Activated naive CD4-positive, alpha-beta T cell treated with anti-CD3 and anti-CD28 coated beads, Interleukin-2, amount 50 U/mL, for 24 hours (primary cell): ENCODE measurements around the gene GZMB.

Source experiments
- H3K27ac Mint-ChIP-seq: one replicate; pipeline ENCODE4 v1.8.0; 2021; ENCODE audit warnings: mild to moderate bottlenecking, mixed read lengths
- H3K27me3 Mint-ChIP-seq: one replicate; pipeline ENCODE4 v1.8.0; 2021; ENCODE audit warnings: mixed read lengths
- H3K36me3 Mint-ChIP-seq: one replicate; pipeline ENCODE4 v1.8.0; 2021; ENCODE audit warnings: mixed read lengths
- H3K4me1 Mint-ChIP-seq: one replicate; pipeline ENCODE4 v1.8.0; 2021; ENCODE audit warnings: mixed read lengths
- H3K4me3 Mint-ChIP-seq: one replicate; pipeline ENCODE4 v1.8.0; 2021; ENCODE audit warnings: mild to moderate bottlenecking, mixed read lengths
- H3K9me3 Mint-ChIP-seq: one replicate; pipeline ENCODE4 v1.8.0; 2021; ENCODE audit warnings: mixed read lengths

Gene GZMB

GRCh38 chr14:24634158-24634557, at the start of gene GZMB:
TSS of gene GZMB (minus strand) at chr14:24634190. CDS start at chr14:24634160, 30 bp downstream.
- Mint-ChIP-seq H3K4me1 (peaks cover 7% of the 10 kb centered on the region), H3K4me3 (peak within 1 kb of the TSS; percentile 74), H3K27ac (peak within 1 kb of the TSS; percentile 31), H3K27me3 (no peaks in the 10 kb centered on the region), H3K9me3 (no peaks in the 10 kb centered on the region), H3K36me3 (no peaks in the 10 kb centered on the region)

GRCh38 chr14:24681056-24681455, 47.1 kb upstream of the GZMB start:
- H3K27me3 Mint-ChIP-seq: no peaks in the 10 kb centered on the region
- H3K36me3 Mint-ChIP-seq: peaks cover 2% of the 10 kb centered on the region
- no peak overlapping the region for H3K27ac Mint-ChIP-seq
- H3K9me3 Mint-ChIP-seq: no peaks in the 10 kb centered on the region
- peaks cover 41% of the 10 kb centered on the region for H3K4me1 Mint-ChIP-seq
- no peak overlapping the region for H3K4me3 Mint-ChIP-seq

GRCh38 chr14:24680516-24680915, 46.5 kb upstream of the GZMB start:
- H3K36me3 Mint-ChIP-seq: peaks cover 2% of the 10 kb centered on the region
- H3K4me3 Mint-ChIP-seq: no peak overlapping the region
- H3K27ac Mint-ChIP-seq: no peak overlapping the region
- no peaks in the 10 kb centered on the region for H3K27me3 Mint-ChIP-seq
- peaks cover 45% of the 10 kb centered on the region for H3K4me1 Mint-ChIP-seq
- no peaks in the 10 kb centered on the region for H3K9me3 Mint-ChIP-seq

GRCh38 chr14:24679248-24679961, 45.4 kb upstream of the GZMB start:
- peaks cover 56% of the 10 kb centered on the region for H3K4me1 Mint-ChIP-seq
- H3K9me3 Mint-ChIP-seq: no peaks in the 10 kb centered on the region
- H3K36me3 Mint-ChIP-seq: peaks cover 2% of the 10 kb centered on the region
- H3K27me3 Mint-ChIP-seq: no peaks in the 10 kb centered on the region
- H3K4me3 Mint-ChIP-seq: peak overlapping the region; percentile 94
- no peak overlapping the region for H3K27ac Mint-ChIP-seq

GRCh38 chr14:24678801-24679247, 44.8 kb upstream of the GZMB start:
- peaks cover 2% of the 10 kb centered on the region for H3K36me3 Mint-ChIP-seq
- no peaks in the 10 kb centered on the region for H3K27me3 Mint-ChIP-seq
- peak overlapping the region; percentile 94 for H3K4me3 Mint-ChIP-seq
- H3K9me3 Mint-ChIP-seq: no peaks in the 10 kb centered on the region
- peak overlapping the region; percentile 90 for H3K27ac Mint-ChIP-seq
- H3K4me1 Mint-ChIP-seq: peaks cover 62% of the 10 kb centered on the region

- Mint-ChIP-seq H3K4me1 (peaks cover 71% of the 10 kb centered on the region), H3K4me3 (no peak overlapping the region), H3K36me3 (peaks cover 2% of the 10 kb centered on the region), H3K9me3 (no peaks in the 10 kb centered on the region), H3K27me3 (no peaks in the 10 kb centered on the region), H3K27ac (no peak overlapping the region)
Measured at GRCh38 chr14:24677956-24678355, 44.0 kb upstream of the GZMB start.

- H3K9me3 Mint-ChIP-seq: no peaks in the 10 kb centered on the region
- peak overlapping the region; percentile 98 for H3K27ac Mint-ChIP-seq
- H3K27me3 Mint-ChIP-seq: no peaks in the 10 kb centered on the region
- H3K4me3 Mint-ChIP-seq: peak overlapping the region; percentile 83
- peaks cover 82% of the 10 kb centered on the region for H3K4me1 Mint-ChIP-seq
- H3K36me3 Mint-ChIP-seq: peaks cover 2% of the 10 kb centered on the region
Measured at GRCh38 chr14:24674204-24674970, 40.4 kb upstream of the GZMB start.

GRCh38 chr14:24673534-24674203, 39.7 kb upstream of the GZMB start:
- H3K4me3 Mint-ChIP-seq: peak overlapping the region; percentile 83
- H3K9me3 Mint-ChIP-seq: no peaks in the 10 kb centered on the region
- H3K27me3 Mint-ChIP-seq: no peaks in the 10 kb centered on the region
- peaks cover 76% of the 10 kb centered on the region for H3K4me1 Mint-ChIP-seq
- H3K36me3 Mint-ChIP-seq: no peaks in the 10 kb centered on the region
- peak overlapping the region; percentile 98 for H3K27ac Mint-ChIP-seq

- H3K4me1 Mint-ChIP-seq: peaks cover 72% of the 10 kb centered on the region
- peak overlapping the region; percentile 74 for H3K27ac Mint-ChIP-seq
Measured at GRCh38 chr14:24673059-24673458, 39.1 kb upstream of the GZMB start.

GRCh38 chr14:24670594-24670993, 36.6 kb upstream of the GZMB start:
- H3K27ac Mint-ChIP-seq: peak overlapping the region; percentile 41
- no peaks in the 10 kb centered on the region for H3K27me3 Mint-ChIP-seq
- H3K4me1 Mint-ChIP-seq: peaks cover 65% of the 10 kb centered on the region
- H3K9me3 Mint-ChIP-seq: peaks cover 4% of the 10 kb centered on the region
- no peak overlapping the region for H3K4me3 Mint-ChIP-seq
- H3K36me3 Mint-ChIP-seq: peaks cover 2% of the 10 kb centered on the region

More at GRCh38 chr14:24673059-24673458, 39.1 kb upstream of the GZMB start:
- H3K4me3 Mint-ChIP-seq: peak overlapping the region; percentile 83
- H3K9me3 Mint-ChIP-seq: peaks cover under 1% of the 10 kb centered on the region
- no peaks in the 10 kb centered on the region for H3K27me3 Mint-ChIP-seq
- H3K36me3 Mint-ChIP-seq: no peaks in the 10 kb centered on the region

- peaks cover 4% of the 10 kb centered on the region for H3K9me3 Mint-ChIP-seq
- H3K4me3 Mint-ChIP-seq: no peak overlapping the region
- peaks cover 65% of the 10 kb centered on the region for H3K4me1 Mint-ChIP-seq
- no peaks in the 10 kb centered on the region for H3K27me3 Mint-ChIP-seq
- no peak overlapping the region for H3K27ac Mint-ChIP-seq
- H3K36me3 Mint-ChIP-seq: peaks cover 2% of the 10 kb centered on the region
Measured at GRCh38 chr14:24669651-24670050, 35.7 kb upstream of the GZMB start.

- peak overlapping the region; percentile 16 for H3K4me3 Mint-ChIP-seq
- H3K9me3 Mint-ChIP-seq: peaks cover 4% of the 10 kb centered on the region
- no peaks in the 10 kb centered on the region for H3K27me3 Mint-ChIP-seq
- H3K27ac Mint-ChIP-seq: no peak overlapping the region
- H3K36me3 Mint-ChIP-seq: peaks cover 2% of the 10 kb centered on the region
- peaks cover 52% of the 10 kb centered on the region for H3K4me1 Mint-ChIP-seq
Measured at GRCh38 chr14:24665440-24665991, 31.5 kb upstream of the GZMB start.

- peaks cover 57% of the 10 kb centered on the region for H3K4me1 Mint-ChIP-seq
- peaks cover 2% of the 10 kb centered on the region for H3K36me3 Mint-ChIP-seq
- H3K27me3 Mint-ChIP-seq: no peaks in the 10 kb centered on the region
- H3K9me3 Mint-ChIP-seq: peaks cover 4% of the 10 kb centered on the region
- no peak overlapping the region for H3K4me3 Mint-ChIP-seq
- no peak overlapping the region for H3K27ac Mint-ChIP-seq
Measured at GRCh38 chr14:24664366-24664765, 30.4 kb upstream of the GZMB start.

- Mint-ChIP-seq H3K27ac (no peak overlapping the region), H3K4me3 (no peak overlapping the region), H3K36me3 (no peaks in the 10 kb centered on the region), H3K27me3 (no peaks in the 10 kb centered on the region), H3K4me1 (peaks cover 53% of the 10 kb centered on the region), H3K9me3 (peaks cover under 1% of the 10 kb centered on the region)
Measured at GRCh38 chr14:24662753-24663152, 28.8 kb upstream of the GZMB start.

GRCh38 chr14:24659916-24660570, 26.1 kb upstream of the GZMB start:
- Mint-ChIP-seq H3K9me3 (no peaks in the 10 kb centered on the region), H3K27me3 (no peaks in the 10 kb centered on the region), H3K4me1 (peaks cover 34% of the 10 kb centered on the region), H3K4me3 (no peak overlapping the region), H3K27ac (no peak overlapping the region), H3K36me3 (no peaks in the 10 kb centered on the region)
